Nephron progenitor cell (in vitro differentiated cells): Measurements from ENCODE around the gene TECR.

ENCODE experiments used
- DNase-seq: peaks from one replicate; pipeline ENCODE4 v3.0.0; 2021
- H3K27ac Mint-ChIP-seq: 2 replicates; pipeline ENCODE4 v1.8.0; 2021; ENCODE audit warnings: mild to moderate bottlenecking, moderate library complexity, mixed read lengths
- H3K27me3 Mint-ChIP-seq: 2 replicates; pipeline ENCODE4 v1.8.0; 2021; ENCODE audit warnings: mild to moderate bottlenecking, low read depth, mixed read lengths; ENCODE audit not compliant: poor library complexity
- H3K36me3 Mint-ChIP-seq: 2 replicates; pipeline ENCODE4 v1.8.0; 2021; ENCODE audit warnings: low read depth, mixed read lengths
- H3K4me1 Mint-ChIP-seq: 2 replicates; pipeline ENCODE4 v1.8.0; 2021; ENCODE audit warnings: mixed read lengths
- H3K4me3 Mint-ChIP-seq: 2 replicates; pipeline ENCODE4 v1.8.0; 2021; ENCODE audit warnings: mild to moderate bottlenecking, moderate library complexity, mixed read lengths
- H3K9me3 Mint-ChIP-seq: 2 replicates; pipeline ENCODE4 v1.8.0; 2021; ENCODE audit warnings: mild to moderate bottlenecking, moderate library complexity, mixed read lengths
- CTCF ChIP-seq: fragments of 200-600 bp; sonication (generic); IDR thresholded peaks from 2 replicates; pipeline ENCODE4 v1.5.0; 2021; ENCODE audit warnings: antibody characterized with exemption

TECR gene

GRCh38 chr19:14555918-14556661 lies 26.7 kb downstream of the TECR start:
- H3K27ac Mint-ChIP-seq, result peak overlapping the region; percentile 68
- DNase-seq, result no peak
- H3K9me3 Mint-ChIP-seq, result no peaks in the 10 kb centered on the region
- peak overlapping the region; percentile 18 for H3K4me3 Mint-ChIP-seq
- peaks cover 3% of the 10 kb centered on the region for H3K27me3 Mint-ChIP-seq
- no peak for TF ChIP-seq CTCF
- peaks cover 73% of the 10 kb centered on the region for H3K4me1 Mint-ChIP-seq
- H3K36me3 Mint-ChIP-seq, result peaks cover 4% of the 10 kb centered on the region

GRCh38 chr19:14556662-14557188 lies 27.3 kb downstream of the TECR start:
- Mint-ChIP-seq H3K27me3 (peaks cover 3% of the 10 kb centered on the region), H3K4me3 (no peak overlapping the region), H3K4me1 (peaks cover 71% of the 10 kb centered on the region), H3K27ac (no peak overlapping the region), H3K9me3 (no peaks in the 10 kb centered on the region), H3K36me3 (peaks cover 4% of the 10 kb centered on the region)
- peak; percentile 97 for TF ChIP-seq CTCF
- peak; percentile 82 for DNase-seq

GRCh38 chr19:14558370-14559066 lies 29.1 kb downstream of the TECR start:
- Mint-ChIP-seq H3K9me3 (no peaks in the 10 kb centered on the region), H3K27me3 (peaks cover 3% of the 10 kb centered on the region), H3K36me3 (peaks cover 4% of the 10 kb centered on the region), H3K4me1 (peaks cover 55% of the 10 kb centered on the region), H3K27ac (peak overlapping the region; percentile 51), H3K4me3 (no peak overlapping the region)
- no peak for DNase-seq
- no peak for TF ChIP-seq CTCF

GRCh38 chr19:14559916-14560775 lies 30.8 kb downstream of the TECR start:
- no peak for DNase-seq
- no peaks in the 10 kb centered on the region for H3K9me3 Mint-ChIP-seq
- TF ChIP-seq CTCF, result no peak
- H3K4me3 Mint-ChIP-seq, result no peak overlapping the region
- peaks cover 3% of the 10 kb centered on the region for H3K27me3 Mint-ChIP-seq
- peaks cover 8% of the 10 kb centered on the region for H3K36me3 Mint-ChIP-seq
- H3K4me1 Mint-ChIP-seq, result peaks cover 43% of the 10 kb centered on the region
- peak overlapping the region; percentile 96 for H3K27ac Mint-ChIP-seq

- H3K36me3 Mint-ChIP-seq, result peaks cover 8% of the 10 kb centered on the region
- H3K27ac Mint-ChIP-seq, result peak overlapping the region; percentile 96
- TF ChIP-seq CTCF, result no peak
- no peak overlapping the region for H3K4me3 Mint-ChIP-seq
- no peaks in the 10 kb centered on the region for H3K9me3 Mint-ChIP-seq
- peaks cover 3% of the 10 kb centered on the region for H3K27me3 Mint-ChIP-seq
- DNase-seq, result no peak
- peaks cover 43% of the 10 kb centered on the region for H3K4me1 Mint-ChIP-seq
These were observed 31.3 kb downstream of the TECR start for GRCh38 chr19:14560776-14561108.
